K562 treated with DMSO at 1 percent for 4 hours (cell line): Measurements from ENCODE around the gene PCF11. TPM values are rescaled to one million over a fixed set of nuclear protein-coding genes. Genes with fewer than 3 reads are reported as not detected.

ENCODE experiments used
- total RNA-seq: library from RNA; unstranded; fragments of 300-600 nt; gene quantifications from 2 replicates; pipeline ENCODE4 v1.2.3, GENCODE V29; 2022; ENCODE audit not compliant: insufficient read depth

PCF11 gene, protein sequence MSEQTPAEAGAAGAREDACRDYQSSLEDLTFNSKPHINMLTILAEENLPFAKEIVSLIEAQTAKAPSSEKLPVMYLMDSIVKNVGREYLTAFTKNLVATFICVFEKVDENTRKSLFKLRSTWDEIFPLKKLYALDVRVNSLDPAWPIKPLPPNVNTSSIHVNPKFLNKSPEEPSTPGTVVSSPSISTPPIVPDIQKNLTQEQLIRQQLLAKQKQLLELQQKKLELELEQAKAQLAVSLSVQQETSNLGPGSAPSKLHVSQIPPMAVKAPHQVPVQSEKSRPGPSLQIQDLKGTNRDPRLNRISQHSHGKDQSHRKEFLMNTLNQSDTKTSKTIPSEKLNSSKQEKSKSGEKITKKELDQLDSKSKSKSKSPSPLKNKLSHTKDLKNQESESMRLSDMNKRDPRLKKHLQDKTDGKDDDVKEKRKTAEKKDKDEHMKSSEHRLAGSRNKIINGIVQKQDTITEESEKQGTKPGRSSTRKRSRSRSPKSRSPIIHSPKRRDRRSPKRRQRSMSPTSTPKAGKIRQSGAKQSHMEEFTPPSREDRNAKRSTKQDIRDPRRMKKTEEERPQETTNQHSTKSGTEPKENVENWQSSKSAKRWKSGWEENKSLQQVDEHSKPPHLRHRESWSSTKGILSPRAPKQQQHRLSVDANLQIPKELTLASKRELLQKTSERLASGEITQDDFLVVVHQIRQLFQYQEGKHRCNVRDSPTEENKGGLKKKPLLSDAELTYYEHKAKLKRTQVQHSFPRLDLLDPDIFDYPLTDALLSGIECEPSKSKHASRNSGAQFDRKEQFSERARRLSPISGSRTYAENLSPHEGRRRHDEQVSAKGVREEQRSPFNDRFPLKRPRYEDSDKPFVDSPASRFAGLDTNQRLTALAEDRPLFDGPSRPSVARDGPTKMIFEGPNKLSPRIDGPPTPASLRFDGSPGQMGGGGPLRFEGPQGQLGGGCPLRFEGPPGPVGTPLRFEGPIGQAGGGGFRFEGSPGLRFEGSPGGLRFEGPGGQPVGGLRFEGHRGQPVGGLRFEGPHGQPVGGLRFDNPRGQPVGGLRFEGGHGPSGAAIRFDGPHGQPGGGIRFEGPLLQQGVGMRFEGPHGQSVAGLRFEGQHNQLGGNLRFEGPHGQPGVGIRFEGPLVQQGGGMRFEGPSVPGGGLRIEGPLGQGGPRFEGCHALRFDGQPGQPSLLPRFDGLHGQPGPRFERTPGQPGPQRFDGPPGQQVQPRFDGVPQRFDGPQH (N-terminal part only)
- total RNA-seq: 35.2 and 39.0 TPM in 2 replicates

GRCh38 chr11:83156996-83157593, at the start of gene PCF11:
Gene PCF11, plus strand, starts transcription at chr11:83157131. Its CDS starts 309 bp downstream, at chr11:83157440.

GRCh38 chr11:83193315-83194280, 36.7 kb downstream of the PCF11 start, which contains the start of gene ANKRD42:
Gene ANKRD42, plus strand, starts transcription at chr11:83193712. Its CDS starts 959 bp downstream, at chr11:83194671.

Other genes starting within 250 kb of the PCF11 start
- gene RAB30, start 85.2 kb upstream of the PCF11 start, total RNA-seq: 2.4 and 9.4 TPM in 2 replicates
- 5.0 and 5.1 TPM in 2 replicates for gene ANKRD42, start 36.6 kb downstream of the PCF11 start, total RNA-seq
- gene CCDC90B, start 129.2 kb downstream of the PCF11 start, total RNA-seq: 20.4 and 28.2 TPM in 2 replicates